Neural cell (in vitro differentiated cells): ENCODE data around the gene ABCB4. TPM values are rescaled to one million over a fixed set of nuclear protein-coding genes. Genes with fewer than 3 reads are reported as not detected.

Source experiments
- H2AFZ ChIP-seq: fragments of 200-600, 300-800 bp; sonication (generic), shearing (Covaris generic); 2 replicates; pipeline ENCODE4 v1.6.0; 2014; ENCODE audit warnings: low read depth, mild to moderate bottlenecking, antibody characterized with exemption, low read length, moderate library complexity
- H3F3A ChIP-seq: fragments of 200-600 bp; shearing (Covaris generic); 2 replicates; pipeline ENCODE4 v1.6.1; 2016; ENCODE audit warnings: mild to moderate bottlenecking, moderate library complexity, mixed read lengths, antibody characterized with exemption, low read length; ENCODE audit not compliant: insufficient read depth, poor library complexity, severe bottlenecking
- H3K27ac ChIP-seq: fragments of 200-600, 300-800 bp; sonication (generic), shearing (Covaris generic); 2 replicates; pipeline ENCODE4 v1.5.1; 2014; ENCODE audit warnings: mild to moderate bottlenecking, low read length, moderate library complexity
- H3K27me3 ChIP-seq: fragments of 300-800, 200-600 bp; sonication (generic), shearing (Covaris generic); 2 replicates; pipeline ENCODE4 v1.6.0; 2014; ENCODE audit warnings: mild to moderate bottlenecking, low read depth, low read length, moderate library complexity; ENCODE audit not compliant: insufficient read depth
- H3K36me3 ChIP-seq: fragments of 300-800, 200-600 bp; sonication (generic), shearing (Covaris generic); 2 replicates; pipeline ENCODE4 v1.5.1; 2014; ENCODE audit warnings: mild to moderate bottlenecking, antibody characterized with exemption, low read length, moderate library complexity; ENCODE audit not compliant: insufficient read depth
- H3K4me2 ChIP-seq: fragments of 300-800, 200-600 bp; sonication (generic), shearing (Covaris generic); 2 replicates; pipeline ENCODE4 v1.6.0; 2014; ENCODE audit warnings: mild to moderate bottlenecking, low read length
- H3K4me3 ChIP-seq: fragments of 300-800, 200-600 bp; sonication (generic), shearing (Covaris generic); 2 replicates; pipeline ENCODE4 v1.5.1; 2014; ENCODE audit warnings: mild to moderate bottlenecking, low read length, moderate library complexity
- H3K79me2 ChIP-seq: fragments of 200-600 bp; shearing (Covaris generic); replicated peaks from 2 replicates; pipeline ENCODE4 v1.6.0; 2014; ENCODE audit warnings: mild to moderate bottlenecking, low read length, moderate library complexity; ENCODE audit not compliant: insufficient read depth
- H3K9ac ChIP-seq: fragments of 300-800, 200-600 bp; sonication (generic), shearing (Covaris generic); 2 replicates; pipeline ENCODE4 v1.6.1; 2016; ENCODE audit warnings: mild to moderate bottlenecking, low read length, mixed read lengths
- H3K9me2 ChIP-seq: fragments of 200-600 bp; shearing (Covaris generic); 2 replicates; pipeline ENCODE4 v1.6.1; 2016; ENCODE audit warnings: mild to moderate bottlenecking, low read length, mixed read lengths; ENCODE audit not compliant: insufficient read depth
- H3K9me3 ChIP-seq: fragments of 200-600, 300-800 bp; sonication (generic), shearing (Covaris generic); 2 replicates; pipeline ENCODE4 v1.6.1; 2016; ENCODE audit warnings: mild to moderate bottlenecking, mixed run types, low read length, moderate library complexity, mixed read lengths
- H4K20me1 ChIP-seq: fragments of 200-600 bp; shearing (Covaris generic); 2 replicates; pipeline ENCODE4 v1.6.1; 2016; ENCODE audit warnings: mild to moderate bottlenecking, mixed run types; ENCODE audit not compliant: insufficient read depth
- CTCF ChIP-seq: fragments of 450-650 bp; IDR thresholded peaks from 2 replicates; pipeline ENCODE4 v1.5.1; 2014; ENCODE audit warnings: antibody characterized with exemption, mild to moderate bottlenecking, moderate library complexity; ENCODE audit not compliant: poor library complexity, severe bottlenecking
- EP300 ChIP-seq: fragments of 450-650 bp; conservative IDR thresholded peaks from 2 replicates; pipeline ENCODE4 v1.6.1; 2014; ENCODE audit warnings: antibody characterized with exemption, mild to moderate bottlenecking, moderate library complexity; ENCODE audit not compliant: poor library complexity, severe bottlenecking
- EZH2 ChIP-seq: fragments of 200-600, 300-800 bp; shearing (Covaris generic), sonication (generic); IDR thresholded peaks from 2 replicates; pipeline ENCODE4 v1.6.1; 2014; ENCODE audit warnings: antibody characterized with exemption, low read length, borderline replicate concordance, mild to moderate bottlenecking; ENCODE audit not compliant: insufficient read depth, poor library complexity, severe bottlenecking
- MXI1 ChIP-seq: fragments of 450-650 bp; conservative IDR thresholded peaks from 2 replicates; pipeline ENCODE4 v1.6.1; 2014; ENCODE audit warnings: antibody characterized with exemption, mild to moderate bottlenecking; ENCODE audit not compliant: poor library complexity, severe bottlenecking
- POLR2AphosphoS5 ChIP-seq: IDR thresholded peaks from 2 replicates; pipeline ENCODE4 v1.6.1; 2012
- RAD21 ChIP-seq: fragments of 450-650 bp; conservative IDR thresholded peaks from 2 replicates; pipeline ENCODE4 v1.6.1; 2014; ENCODE audit warnings: antibody characterized with exemption, mild to moderate bottlenecking, moderate library complexity
- REST ChIP-seq: IDR thresholded peaks from 2 replicates; pipeline ENCODE4 v1.6.1; 2012; ENCODE audit warnings: borderline replicate concordance
- SMC3 ChIP-seq: fragments of 450-650 bp; conservative IDR thresholded peaks from 2 replicates; pipeline ENCODE4 v1.6.1; 2014; ENCODE audit warnings: antibody characterized with exemption, mild to moderate bottlenecking, moderate library complexity; ENCODE audit not compliant: poor library complexity
- TAF1 ChIP-seq: IDR thresholded peaks from 2 replicates; pipeline ENCODE4 v1.6.1; 2012; ENCODE audit warnings: low read depth
- polyA plus RNA-seq: library from polyadenylated mRNA; depleted of rRNA; stranded (reverse); fragments of >200 nt; gene quantifications from 2 replicates; pipeline ENCODE4 v1.2.3, GENCODE V29; 2014

ABCB4 gene
- polyA plus RNA-seq, 1 donor from 2014 or later: not detected

- H3K4me3 ChIP-seq: no peak overlapping the region
- no peaks in the 10 kb centered on the region for H3K79me2 ChIP-seq
- no peak overlapping the region for H3K4me2 ChIP-seq
Measured at GRCh38 chr7:87458148-87458547, 17.3 kb downstream of the ABCB4 start.

GRCh38 chr7:87456247-87456646 lies 19.2 kb downstream of the ABCB4 start:
- Histone ChIP-seq H3K79me2 (no peaks in the 10 kb centered on the region), H3K9ac (no peak overlapping the region), H3K4me3 (no peak overlapping the region)

More at GRCh38 chr7:87458148-87458547, 17.3 kb downstream of the ABCB4 start:
- Histone ChIP-seq H3K9me2 (no peaks in the 10 kb centered on the region), H4K20me1 (no peaks in the 10 kb centered on the region), H3K9me3 (no peaks in the 10 kb centered on the region), H3F3A (no peaks in the 10 kb centered on the region), H3K9ac (no peak overlapping the region), H3K27ac (no peak overlapping the region), H3K36me3 (no peaks in the 10 kb centered on the region), H2AFZ (no peak overlapping the region), H3K27me3 (no peaks in the 10 kb centered on the region)
- no peak for TF ChIP-seq CTCF
- no peak for TF ChIP-seq RAD21
- no peak for TF ChIP-seq POLR2AphosphoS5
- no peak for TF ChIP-seq EP300
- no peak for TF ChIP-seq REST
- TF ChIP-seq TAF1: no peak
- TF ChIP-seq MXI1: no peak
- TF ChIP-seq EZH2: no peak
- TF ChIP-seq SMC3: no peak

More at GRCh38 chr7:87456247-87456646, 19.2 kb downstream of the ABCB4 start:
- H3K27ac ChIP-seq: no peak overlapping the region
- no peaks in the 10 kb centered on the region for H3K9me3 ChIP-seq
- H3K36me3 ChIP-seq: no peaks in the 10 kb centered on the region
- no peaks in the 10 kb centered on the region for H3F3A ChIP-seq
- no peak for TF ChIP-seq CTCF
- TF ChIP-seq RAD21: no peak
- TF ChIP-seq SMC3: no peak
- no peak overlapping the region for H3K4me2 ChIP-seq
- H3K9me2 ChIP-seq: no peaks in the 10 kb centered on the region
- no peak overlapping the region for H2AFZ ChIP-seq
- H3K27me3 ChIP-seq: no peaks in the 10 kb centered on the region
- no peaks in the 10 kb centered on the region for H4K20me1 ChIP-seq
